Immature natural killer cell (primary cell): ENCODE results near the gene KIRREL3. TPM values are rescaled to one million over a fixed set of nuclear protein-coding genes. Genes with fewer than 3 reads are reported as not detected.

Experiments
- DNase-seq, 3 donors: peaks; one replicate each; pipeline ENCODE4 v3.0.0; 2022; ENCODE audit warnings: mixed read lengths in 1 of 3
- H3K27ac Mint-ChIP-seq, 6 donors: one replicate each; pipeline ENCODE4 v1.8.0; 2020; ENCODE audit warnings: mixed read lengths in 6 of 6, mild to moderate bottlenecking in 5 of 6, inconsistent platforms in 4 of 6, moderate library complexity in 3 of 6
- H3K27me3 Mint-ChIP-seq, 3 donors: one replicate each; pipeline ENCODE4 v1.8.0; 2020 to 2021; ENCODE audit warnings: low read depth in 3 of 3, mild to moderate bottlenecking in 3 of 3, mixed read lengths in 3 of 3, moderate library complexity in 3 of 3, inconsistent platforms in 1 of 3
- H3K36me3 Mint-ChIP-seq, 3 donors: one replicate each; pipeline ENCODE4 v1.8.0; 2020; ENCODE audit warnings: mixed read lengths in 3 of 3, inconsistent platforms in 2 of 3, mild to moderate bottlenecking in 2 of 3
- H3K4me1 Mint-ChIP-seq, 2 donors: one replicate each; pipeline ENCODE4 v1.8.0; 2020; ENCODE audit warnings: inconsistent platforms in 2 of 2, mild to moderate bottlenecking in 2 of 2, mixed read lengths in 2 of 2, moderate library complexity in 1 of 2
- H3K4me3 Mint-ChIP-seq, 5 donors: one replicate each; pipeline ENCODE4 v1.8.0; 2020; ENCODE audit warnings: mild to moderate bottlenecking in 5 of 5, mixed read lengths in 5 of 5, inconsistent platforms in 3 of 5, moderate library complexity in 3 of 5
- H3K9me3 Mint-ChIP-seq, 6 donors: one replicate each; pipeline ENCODE4 v1.8.0; 2020; ENCODE audit warnings: mild to moderate bottlenecking in 6 of 6, mixed read lengths in 6 of 6, inconsistent platforms in 4 of 6, moderate library complexity in 3 of 6
- polyA plus RNA-seq, 3 donors: library from polyadenylated mRNA; unstranded; fragments of 300-500 nt; fragmentation: Illumina TruSeq; gene quantifications; one replicate each; pipeline ENCODE4 v1.2.3, GENCODE V29; 2021

Gene KIRREL3
- polyA plus RNA-seq, 3 donors from 2014 or later = 0.66 TPM; not detected in 2

- H3K36me3 Mint-ChIP-seq = no peaks in the 10 kb centered on the region
- H3K27me3 Mint-ChIP-seq = peaks cover 0 to 5% (median 3%) of the 10 kb centered on the region in 3 donors
- peaks cover 0 to 3% (median 0%) of the 10 kb centered on the region in 6 donors for H3K9me3 Mint-ChIP-seq
- DNase-seq = no peak
- no peaks in the 10 kb centered on the region for H3K4me1 Mint-ChIP-seq
- H3K4me3 Mint-ChIP-seq = no peak overlapping the region
- H3K27ac Mint-ChIP-seq = peak overlapping the region in 1 of 6 donors; percentile 32
Observed at GRCh38 chr11:126495281-126496220, 505.0 kb downstream of the KIRREL3 start.

GRCh38 chr11:126494831-126495230, 505.7 kb downstream of the KIRREL3 start:
- no peaks in the 10 kb centered on the region for H3K4me1 Mint-ChIP-seq
- peaks cover 0 to 5% (median 3%) of the 10 kb centered on the region in 3 donors for H3K27me3 Mint-ChIP-seq
- DNase-seq = no peak
- H3K36me3 Mint-ChIP-seq = no peaks in the 10 kb centered on the region
- H3K9me3 Mint-ChIP-seq = peaks cover 0 to 2% (median 0%) of the 10 kb centered on the region in 6 donors
- H3K4me3 Mint-ChIP-seq = no peak overlapping the region
- no peak overlapping the region for H3K27ac Mint-ChIP-seq

- no peak for DNase-seq
- H3K27ac Mint-ChIP-seq = no peak overlapping the region
- peaks cover 0 to 5% (median 0%) of the 10 kb centered on the region in 3 donors for H3K27me3 Mint-ChIP-seq
- H3K4me1 Mint-ChIP-seq = no peaks in the 10 kb centered on the region
- peaks cover 0 to 2% (median 0%) of the 10 kb centered on the region in 6 donors for H3K9me3 Mint-ChIP-seq
- no peak overlapping the region for H3K4me3 Mint-ChIP-seq
- no peaks in the 10 kb centered on the region for H3K36me3 Mint-ChIP-seq
Observed at GRCh38 chr11:126492331-126493082, 508.1 kb downstream of the KIRREL3 start.

GRCh38 chr11:126491092-126491491, 509.5 kb downstream of the KIRREL3 start:
- DNase-seq = no peak
- peaks cover 0 to 9% (median 0%) of the 10 kb centered on the region in 3 donors for H3K27me3 Mint-ChIP-seq
- H3K9me3 Mint-ChIP-seq = peaks cover 0 to 2% (median 0%) of the 10 kb centered on the region in 6 donors
- no peak overlapping the region for H3K27ac Mint-ChIP-seq
- no peaks in the 10 kb centered on the region for H3K36me3 Mint-ChIP-seq
- no peaks in the 10 kb centered on the region for H3K4me1 Mint-ChIP-seq
- no peak overlapping the region for H3K4me3 Mint-ChIP-seq

DNA sequence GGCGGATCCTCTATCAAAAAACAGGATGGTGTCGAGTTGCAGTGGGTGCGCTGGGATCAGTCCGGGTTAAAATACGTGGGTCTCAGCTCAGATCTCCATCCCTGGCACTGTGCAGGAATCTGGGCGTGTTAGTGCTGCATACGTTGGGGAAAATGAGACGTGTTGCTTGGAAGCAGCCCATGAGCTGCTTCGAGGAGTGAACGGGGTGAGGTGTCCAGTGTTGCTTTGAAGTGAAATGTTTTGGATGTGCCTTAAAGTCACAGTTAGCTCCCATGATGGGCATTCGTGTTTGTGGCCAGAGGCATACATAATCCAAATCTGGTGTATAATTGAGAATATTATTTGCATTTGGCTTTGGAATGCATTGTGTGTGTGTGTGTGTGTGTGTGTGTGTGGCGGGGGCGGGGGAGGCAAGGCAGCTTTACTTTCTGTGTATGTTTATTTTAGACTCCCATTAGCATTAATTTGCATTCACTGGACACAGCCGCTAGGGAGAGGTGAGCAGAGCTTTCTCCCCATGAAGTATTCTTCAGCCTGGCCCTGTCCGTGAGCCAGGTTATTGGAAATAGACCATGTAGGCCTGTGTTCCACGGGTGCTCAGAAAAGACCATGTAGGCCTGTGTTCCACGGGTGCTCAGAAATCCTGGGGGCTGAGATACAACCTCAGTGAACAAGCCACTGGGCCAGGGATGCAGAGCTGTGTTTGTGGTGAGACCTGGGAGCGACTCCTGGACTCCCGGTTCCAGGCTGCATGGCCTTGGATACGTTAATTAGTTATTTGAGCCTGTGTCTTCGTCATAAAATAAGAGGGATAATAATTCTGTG, 510.5 kb downstream of the KIRREL3 start:
- DNase-seq = no peak
- no peaks in the 10 kb centered on the region for H3K4me1 Mint-ChIP-seq
- H3K27ac Mint-ChIP-seq = no peak overlapping the region
- H3K27me3 Mint-ChIP-seq = peaks cover 0 to 9% (median 1%) of the 10 kb centered on the region in 3 donors
- no peak overlapping the region for H3K4me3 Mint-ChIP-seq
- no peaks in the 10 kb centered on the region for H3K36me3 Mint-ChIP-seq
- no peaks in the 10 kb centered on the region for H3K9me3 Mint-ChIP-seq

GRCh38 chr11:126488591-126489370, 511.8 kb downstream of the KIRREL3 start:
- Mint-ChIP-seq H3K4me3 (no peak overlapping the region), H3K27ac (no peak overlapping the region), H3K4me1 (no peaks in the 10 kb centered on the region)

DNA sequence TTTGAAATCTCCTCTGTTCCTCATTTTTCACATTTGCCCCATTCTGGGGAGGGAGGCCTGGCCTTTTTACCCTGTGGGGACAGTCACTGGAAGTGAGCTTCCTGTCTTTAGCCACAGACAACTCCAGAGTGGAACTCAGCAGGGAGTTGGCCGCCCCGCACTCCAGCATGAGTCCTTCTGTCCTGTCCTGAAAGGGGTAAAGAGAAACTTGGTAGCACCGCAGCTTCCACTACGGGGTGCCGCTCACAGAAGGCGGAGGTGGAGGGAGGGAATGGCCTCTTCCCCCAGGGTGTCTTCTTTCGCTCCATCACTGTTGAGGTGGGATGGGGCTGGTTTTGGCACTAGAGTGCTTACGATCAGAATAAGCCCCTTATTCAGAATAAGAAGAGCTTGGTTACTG, 512.9 kb downstream of the KIRREL3 start:
- Mint-ChIP-seq H3K27me3 (peaks cover 3 to 11% (median 5%) of the 10 kb centered on the region in 3 donors), H3K9me3 (no peaks in the 10 kb centered on the region), H3K4me1 (no peaks in the 10 kb centered on the region), H3K27ac (no peak overlapping the region), H3K4me3 (no peak overlapping the region), H3K36me3 (no peaks in the 10 kb centered on the region)
- no peak for DNase-seq

More at GRCh38 chr11:126488591-126489370, 511.8 kb downstream of the KIRREL3 start:
- H3K9me3 Mint-ChIP-seq = no peaks in the 10 kb centered on the region
- no peaks in the 10 kb centered on the region for H3K36me3 Mint-ChIP-seq
- peaks cover 0 to 9% (median 5%) of the 10 kb centered on the region in 3 donors for H3K27me3 Mint-ChIP-seq
- no peak for DNase-seq

- no peaks in the 10 kb centered on the region for H3K4me1 Mint-ChIP-seq
- no peak for DNase-seq
- H3K9me3 Mint-ChIP-seq = no peaks in the 10 kb centered on the region
- H3K4me3 Mint-ChIP-seq = no peak overlapping the region
- peaks cover 3 to 11% (median 5%) of the 10 kb centered on the region in 3 donors for H3K27me3 Mint-ChIP-seq
- no peak overlapping the region for H3K27ac Mint-ChIP-seq
- no peaks in the 10 kb centered on the region for H3K36me3 Mint-ChIP-seq
Observed at GRCh38 chr11:126485986-126486635, 514.5 kb downstream of the KIRREL3 start.

DNA sequence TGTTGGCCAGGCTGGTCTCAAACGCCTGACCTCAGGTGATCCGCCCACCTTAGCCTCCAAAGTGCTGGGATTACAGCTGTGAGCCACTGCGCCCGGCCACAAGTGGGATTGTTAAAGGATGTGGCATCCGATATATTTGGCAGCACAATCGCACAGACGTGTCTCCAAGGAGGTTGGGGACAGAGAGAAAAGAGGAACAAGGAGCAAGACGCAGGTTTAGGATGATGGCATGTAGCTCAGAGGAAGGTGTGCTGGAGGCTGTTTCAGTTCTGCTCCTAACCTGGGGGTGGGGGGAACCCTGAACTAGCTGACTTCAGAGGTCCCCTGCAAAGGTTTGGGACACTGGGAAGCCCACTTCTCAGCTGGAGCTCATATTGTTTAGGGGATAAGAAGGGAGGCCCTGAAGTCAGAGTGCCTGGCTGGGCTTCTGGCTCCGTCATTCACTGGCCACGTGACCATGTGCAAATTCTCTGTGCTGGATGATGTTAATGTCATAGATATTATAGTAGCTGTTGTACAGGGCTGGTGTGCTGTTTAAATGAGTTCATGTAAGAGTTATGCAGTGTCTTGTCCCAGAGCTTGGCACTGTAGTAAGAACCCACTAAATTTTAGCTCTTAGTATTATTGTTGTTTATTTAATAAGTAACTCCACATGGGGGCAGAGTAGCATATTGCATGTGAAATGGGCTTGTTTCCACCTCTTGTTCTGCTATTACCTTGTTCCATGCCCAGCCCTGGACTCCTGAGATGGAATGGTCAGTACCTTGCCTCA, 515.4 kb downstream of the KIRREL3 start:
- Mint-ChIP-seq H3K4me3 (no peak overlapping the region), H3K4me1 (peaks cover 6 to 8% of the 10 kb centered on the region in 2 donors), H3K36me3 (no peaks in the 10 kb centered on the region), H3K27ac (no peak overlapping the region), H3K9me3 (no peaks in the 10 kb centered on the region), H3K27me3 (peaks cover 6 to 11% (median 8%) of the 10 kb centered on the region in 3 donors)
- no peak for DNase-seq

- no peak overlapping the region for H3K27ac Mint-ChIP-seq
- H3K9me3 Mint-ChIP-seq = no peaks in the 10 kb centered on the region
- H3K27me3 Mint-ChIP-seq = peaks cover 5 to 8% (median 6%) of the 10 kb centered on the region in 3 donors
- peaks cover 6 to 8% of the 10 kb centered on the region in 2 donors for H3K4me1 Mint-ChIP-seq
- H3K36me3 Mint-ChIP-seq = no peaks in the 10 kb centered on the region
- no peak overlapping the region for H3K4me3 Mint-ChIP-seq
- no peak for DNase-seq
Observed at GRCh38 chr11:126484266-126484665, 516.3 kb downstream of the KIRREL3 start.

GRCh38 chr11:126483621-126484195, 516.9 kb downstream of the KIRREL3 start:
- H3K9me3 Mint-ChIP-seq = no peaks in the 10 kb centered on the region
- no peak overlapping the region for H3K4me3 Mint-ChIP-seq
- DNase-seq = no peak
- H3K4me1 Mint-ChIP-seq = peaks cover 6 to 8% of the 10 kb centered on the region in 2 donors
- peak overlapping the region in 1 of 6 donors; percentile 73 for H3K27ac Mint-ChIP-seq
- no peaks in the 10 kb centered on the region for H3K36me3 Mint-ChIP-seq
- peaks cover 5 to 8% (median 8%) of the 10 kb centered on the region in 3 donors for H3K27me3 Mint-ChIP-seq
